B cell (primary cell): ENCODE data around the gene RER1.

ENCODE experiments used
- CTCF ChIP-seq: fragments of 200-600 bp; IDR thresholded peaks from one replicate; pipeline ENCODE4 v1.8.0; 2022; ENCODE audit warnings: antibody characterized with exemption, mild to moderate bottlenecking
- EZH2 ChIP-seq: IDR thresholded peaks from 2 replicates; pipeline ENCODE4 v1.6.1; 2012; ENCODE audit warnings: borderline replicate concordance, low read depth, mild to moderate bottlenecking, moderate library complexity, low read length; ENCODE audit not compliant: insufficient read depth, poor library complexity, severe bottlenecking

GRCh38 chr1:2384130-2384860, 7.3 kb upstream of the RER1 start:
- no peak for TF ChIP-seq CTCF
- no peak for TF ChIP-seq EZH2
